Upper lobe of left lung (tissue), 6 donors: Measurements from ENCODE around the gene PRKD1. TPM values are rescaled to one million over a fixed set of nuclear protein-coding genes. Genes with fewer than 3 reads are reported as not detected.

Source experiments
- ATAC-seq, 2 donors: fragments of 200-7000 bp; cut with Tn5 transposase; one replicate each; pipeline ENCODE4 v1.9.1; 2022; ENCODE audit warnings: mild to moderate bottlenecking in 2 of 2, moderate library complexity in 2 of 2; ENCODE audit not compliant: low FRiP score in 2 of 2
- DNase-seq, 2 donors: peaks; one replicate each; pipeline ENCODE4 v3.0.0-alpha.2; 2019 to 2020
- H3K27ac ChIP-seq, 4 donors: fragments of 200-600 bp; sonication (generic); one replicate each; pipeline ENCODE4 v1.5.1; 2016 to 2019
- H3K27me3 ChIP-seq, 4 donors: fragments of 200-600 bp; sonication (generic); one replicate each; pipeline ENCODE4 v1.5.1; 2017 to 2019
- H3K36me3 ChIP-seq, 4 donors: fragments of 200-600 bp; sonication (generic); one replicate each; pipeline ENCODE4 v1.5.1; 2016 to 2019
- H3K4me1 ChIP-seq, 4 donors: fragments of 200-600 bp; sonication (generic); one replicate each; pipeline ENCODE4 v1.5.1; 2018 to 2019
- H3K4me3 ChIP-seq, 4 donors: fragments of 200-600 bp; sonication (generic); one replicate each; pipeline ENCODE4 v1.5.1; 2017 to 2019; ENCODE audit warnings: mild to moderate bottlenecking in 2 of 4, moderate library complexity in 1 of 4
- H3K9me3 ChIP-seq, 4 donors: fragments of 200-600 bp; sonication (generic); one replicate each; pipeline ENCODE4 v1.5.1; 2018 to 2019
- CTCF ChIP-seq, 6 experiments: fragments of 450-650 bp in 4 of 6; fragments of 200-600 bp in 2 of 6; sonication (generic) in 2 of 6; IDR thresholded peaks; one replicate each; pipeline ENCODE4 v1.5.1; 2016 to 2019; ENCODE audit warnings: antibody characterized with exemption in 6 of 6
- EP300 ChIP-seq, 4 donors: sonication (generic); formaldehyde crosslinking; IDR thresholded peaks; one replicate each; pipeline ENCODE4 v1.5.1; 2017; ENCODE audit warnings: antibody characterized with exemption in 4 of 4, control low read depth in 2 of 4
- POLR2A ChIP-seq, 4 donors: fragments of 450-650 bp; IDR thresholded peaks; one replicate each; pipeline ENCODE4 v1.5.1; 2016 to 2017; ENCODE audit warnings: antibody characterized with exemption in 4 of 4, mild to moderate bottlenecking in 2 of 4
- POLR2AphosphoS5 ChIP-seq, 2 donors: sonication (generic); formaldehyde crosslinking; IDR thresholded peaks; one replicate each; pipeline ENCODE4 v1.5.1; 2017; ENCODE audit warnings: antibody characterized with exemption in 2 of 2
- WGBS, 2 donors: methylation state at CpG; one replicate each; pipeline ENCODE4 v1.1.5; 2017 to 2018; 5-methylcytosine and 5-hydroxymethylcytosine counted together
- total RNA-seq, 6 donors: library from RNA; depleted of rRNA in 4 of 6; stranded (reverse); fragments of >200 nt in 4 of 6; gene quantifications; one replicate each; pipeline versions ENCODE4 v1.1.0 to v1.2.1, GENCODE V29; 2016 to 2021
- donor health status: DM: no; HTN: no; CAD: no; lungs with moderate emphysema.
- donor health status: DM: no; HTN: yes; CAD: no; lungs with severe emphysema.

The PRKD1 gene
- total RNA-seq, 6 donors from 2014 or later: 12.2 to 32.5 (median 15.2) TPM

GRCh38 chr14:29941401-29941800 is 13.8 kb upstream of the PRKD1 start:
- Histone ChIP-seq H3K27me3 (no peaks in the 10 kb centered on the region), H3K9me3 (peaks cover 0 to 13% (median 2%) of the 10 kb centered on the region in 4 donors), H3K4me1 (no peaks in the 10 kb centered on the region), H3K27ac (no peak overlapping the region), H3K36me3 (no peaks in the 10 kb centered on the region), H3K4me3 (no peak overlapping the region)
- DNase-seq (no peak), ATAC-seq (no peak)
- TF ChIP-seq POLR2AphosphoS5 (IDR thresholded peaks at IDR 0.05): no peak
- TF ChIP-seq CTCF (IDR thresholded peaks at IDR 0.05): no peak
- TF ChIP-seq POLR2A (IDR thresholded peaks at IDR 0.05): no peak
- TF ChIP-seq EP300 (IDR thresholded peaks at IDR 0.05): no peak
- 67 to 89% methylated on average over 1 to 2 of the region's 2 CpGs for WGBS, 2 donors

- no peak for TF ChIP-seq POLR2A (IDR thresholded peaks at IDR 0.05)
- no peak for TF ChIP-seq CTCF (IDR thresholded peaks at IDR 0.05)
- TF ChIP-seq POLR2AphosphoS5 (IDR thresholded peaks at IDR 0.05): no peak
- no peak for TF ChIP-seq EP300 (IDR thresholded peaks at IDR 0.05)
- WGBS, 2 donors: 83 to 95% methylated on average over 3 of the region's 3 CpGs
Measured at GRCh38 chr14:29940482-29940881, 12.8 kb upstream of the PRKD1 start.

GRCh38 chr14:29937116-29937515 is 9.5 kb upstream of the PRKD1 start:
- no peak overlapping the region for H3K27ac ChIP-seq
- H3K27me3 ChIP-seq: no peaks in the 10 kb centered on the region
- DNase-seq (no peak), ATAC-seq (no peak)
- TF ChIP-seq EP300 (IDR thresholded peaks at IDR 0.05): no peak
- no peak for TF ChIP-seq POLR2A (IDR thresholded peaks at IDR 0.05)
- TF ChIP-seq POLR2AphosphoS5 (IDR thresholded peaks at IDR 0.05): no peak
- TF ChIP-seq CTCF (IDR thresholded peaks at IDR 0.05): no peak
- no peaks in the 10 kb centered on the region for H3K4me1 ChIP-seq
- no peaks in the 10 kb centered on the region for H3K9me3 ChIP-seq
- no peaks in the 10 kb centered on the region for H3K36me3 ChIP-seq
- H3K4me3 ChIP-seq: no peak overlapping the region
- WGBS, 2 donors: 87 to 88% methylated on average over 2 of the region's 2 CpGs

More at GRCh38 chr14:29940482-29940881, 12.8 kb upstream of the PRKD1 start:
- no peak overlapping the region for H3K4me3 ChIP-seq
- no peak overlapping the region for H3K27ac ChIP-seq
- DNase-seq: no peak
- ATAC-seq: no peak
- peaks cover 0 to 6% (median 1%) of the 10 kb centered on the region in 4 donors for H3K9me3 ChIP-seq
- H3K36me3 ChIP-seq: no peaks in the 10 kb centered on the region
- no peaks in the 10 kb centered on the region for H3K27me3 ChIP-seq
- no peaks in the 10 kb centered on the region for H3K4me1 ChIP-seq

GRCh38 chr14:29930283-29930682 is 2.6 kb upstream of the PRKD1 start:
- Histone ChIP-seq H3K4me1 (peaks cover 7 to 24% (median 10%) of the 10 kb centered on the region in 4 donors), H3K36me3 (no peaks in the 10 kb centered on the region), H3K27ac (no peak overlapping the region), H3K9me3 (no peaks in the 10 kb centered on the region), H3K4me3 (no peak overlapping the region), H3K27me3 (no peaks in the 10 kb centered on the region)
- no peak for ATAC-seq
- whole genome bisulfite sequencing, 2 donors: 73 to 85% methylated on average over 2 of the region's 2 CpGs
- DNase-seq: no peak
- TF ChIP-seq CTCF (IDR thresholded peaks at IDR 0.05) (no peak), EP300 (IDR thresholded peaks at IDR 0.05) (no peak)

GRCh38 chr14:29928117-29928640 is 532 bp upstream of the PRKD1 start:
- Histone ChIP-seq H3K4me3 (peak overlapping the region; percentile 67 to 85 (median 76)), H3K27me3 (no peaks in the 10 kb centered on the region), H3K4me1 (peaks cover 7 to 28% (median 12%) of the 10 kb centered on the region in 4 donors), H3K27ac (peak overlapping the region; percentile 0 to 83 (median 66)), H3K9me3 (no peaks in the 10 kb centered on the region), H3K36me3 (no peaks in the 10 kb centered on the region)
- ATAC-seq: peak in 1 of 2 donors; percentile 12
- TF ChIP-seq EP300 (IDR thresholded peaks at IDR 0.05): no peak
- no peak for TF ChIP-seq POLR2A (IDR thresholded peaks at IDR 0.05)
- no peak for TF ChIP-seq CTCF (IDR thresholded peaks at IDR 0.05)
- no peak for TF ChIP-seq POLR2AphosphoS5 (IDR thresholded peaks at IDR 0.05)
- no peak for DNase-seq
- WGBS, 2 donors: 37 to 65% methylated on average over 10 to 16 of the region's 23 CpGs
